NCI-H2171 (cell line): ENCODE data around the gene CLTCL1.
"Not testable (repeated sequence)": the region's sequence is repeated elsewhere in the genome, so short reads cannot be mapped to it uniquely, and the experiment has no call there.

Experiments
- DNase-seq: peaks from one replicate; lab custom pipeline; 2025; lab: John Stamatoyannopoulos, UW

The CLTCL1 gene

DNA sequence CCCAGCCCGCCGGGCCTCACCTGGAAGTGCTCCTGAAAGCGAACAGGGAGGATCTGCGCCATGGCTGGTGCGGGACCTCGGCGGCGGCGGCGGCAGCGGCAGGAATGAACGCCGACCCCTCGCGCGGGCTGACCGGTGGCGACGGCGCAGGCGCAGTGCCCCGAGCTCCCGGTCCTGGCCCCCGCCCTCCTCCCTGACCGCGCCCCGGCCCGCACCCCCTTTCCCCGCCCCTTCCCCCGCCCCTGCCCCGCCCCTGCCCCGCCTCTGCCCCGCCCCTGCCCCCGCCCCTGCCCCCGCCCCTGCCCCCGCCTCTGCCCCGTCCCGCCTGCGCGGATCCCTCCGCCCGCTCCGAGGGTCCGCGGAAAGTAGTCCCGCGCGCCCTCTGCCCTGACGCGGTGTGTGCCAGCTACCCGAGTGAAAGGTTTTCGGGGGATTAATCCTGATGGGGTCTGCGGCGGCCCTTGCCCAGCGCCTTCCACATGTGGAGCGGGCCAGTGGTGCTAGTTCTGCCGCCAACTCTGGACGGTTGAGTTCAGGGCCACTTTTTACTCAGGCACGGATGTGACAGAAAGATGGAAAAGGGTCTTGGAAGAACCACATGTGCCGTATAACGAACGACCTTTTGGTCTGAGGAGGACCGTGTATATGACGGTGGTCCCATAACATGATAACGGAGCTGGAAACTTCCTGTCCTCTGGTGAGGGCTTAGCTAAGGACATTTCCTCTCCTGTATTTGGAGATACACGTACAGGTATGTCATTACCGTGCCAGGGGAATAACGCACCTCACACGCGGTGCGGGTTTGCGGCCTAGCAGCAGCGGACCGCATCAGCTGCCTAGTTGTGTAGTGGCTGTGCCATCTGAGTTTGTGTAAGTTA lies at the start of gene CLTCL1:
TSS of gene CLTCL1 (minus strand) at position 140 of the 878 bp plus-strand sequence. CDS start at position 62, 78 bp downstream.
- peak; percentile 74 for DNase-seq

- no peak for DNase-seq
These were observed 45.6 kb upstream of the CLTCL1 start for GRCh38 chr22:19337137-19337536.

DNA sequence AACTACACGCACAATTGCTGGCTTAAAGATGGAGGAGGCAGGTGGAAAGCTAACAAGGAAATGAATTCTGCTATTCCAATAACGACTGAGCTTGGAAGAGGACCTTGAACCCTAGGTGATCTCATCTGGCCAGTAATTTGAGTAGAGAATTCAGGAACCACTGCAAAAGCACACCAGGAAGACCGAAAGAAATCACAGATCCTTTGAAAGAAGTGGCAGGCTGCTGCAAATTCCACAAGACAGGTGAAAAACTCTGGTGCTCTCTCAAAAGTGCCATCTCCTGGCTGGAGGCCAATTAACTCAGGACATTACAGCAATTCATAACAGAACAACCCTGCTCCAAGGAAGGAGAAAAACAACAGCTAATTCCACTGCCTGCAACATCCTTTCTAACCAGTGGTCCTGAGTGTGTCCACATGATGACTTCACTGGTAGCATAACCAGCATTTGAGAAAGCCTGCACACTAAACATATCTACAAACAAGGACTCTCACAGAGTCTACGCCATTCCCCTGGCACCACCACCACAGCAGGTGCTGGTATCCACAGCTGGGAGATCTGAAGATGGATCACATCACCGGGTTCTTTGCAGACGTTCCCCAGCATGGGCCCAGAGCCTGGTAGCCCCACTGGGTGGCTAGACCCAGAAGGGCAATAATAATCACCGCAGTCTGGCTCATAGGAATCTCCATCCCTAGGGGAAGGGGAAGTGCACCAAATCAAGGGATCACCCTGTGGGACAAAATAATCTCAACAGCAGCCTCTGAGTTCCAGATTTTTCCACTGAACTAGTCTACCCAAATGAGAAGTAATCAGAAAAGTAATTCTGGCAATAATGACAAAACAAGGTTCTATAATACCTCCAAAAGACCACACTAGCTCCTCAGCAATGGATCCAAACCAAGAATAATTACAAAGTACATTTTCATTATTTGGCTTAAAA lies 44.9 kb upstream of the CLTCL1 start:
- no peak for DNase-seq

DNA sequence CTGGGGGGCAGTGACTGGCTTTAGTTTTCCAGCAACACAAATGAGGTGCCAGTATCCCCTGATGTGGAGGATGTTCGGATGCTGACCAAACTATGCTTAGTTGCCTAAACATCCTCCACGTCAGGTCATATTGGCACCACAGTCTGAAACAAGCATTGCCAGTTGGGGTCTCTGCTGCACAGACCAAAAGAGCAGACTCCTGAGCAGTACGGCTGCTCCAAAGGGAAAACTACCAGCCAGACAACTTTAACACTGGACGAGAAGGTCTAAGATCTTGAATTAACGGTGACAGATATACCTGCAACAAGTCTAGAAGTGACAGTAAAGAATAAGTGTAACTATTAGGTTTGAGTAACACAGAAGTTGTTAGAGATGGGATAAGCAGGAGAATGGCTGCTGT lies 40.5 kb upstream of the CLTCL1 start:
- DNase-seq, result no peak

- DNase-seq, result no peak
These were observed 40.0 kb upstream of the CLTCL1 start for GRCh38 chr22:19331474-19331873.

- no peak for DNase-seq
These were observed 39.4 kb upstream of the CLTCL1 start for GRCh38 chr22:19330865-19331418.

DNA sequence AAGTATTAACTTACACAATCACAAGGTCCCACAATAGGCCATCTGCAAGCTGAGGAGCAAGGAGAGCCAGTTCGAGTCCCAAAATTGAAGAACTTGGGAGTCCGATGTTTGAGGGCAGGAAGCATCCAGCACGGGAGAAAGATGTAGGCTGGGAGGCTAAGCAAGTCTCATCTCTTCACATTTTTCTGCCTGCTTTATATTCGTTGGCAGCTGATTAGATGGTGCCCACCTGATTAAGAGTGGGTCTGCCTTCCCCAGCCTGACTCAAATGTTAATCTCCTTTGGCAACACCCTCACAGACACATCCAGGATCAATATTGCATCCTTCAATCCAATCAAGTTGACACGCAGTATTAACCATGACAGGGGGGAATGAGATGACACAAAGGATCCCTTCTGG lies 38.7 kb upstream of the CLTCL1 start:
- DNase-seq, result not testable (repeated sequence)

- no peak for DNase-seq
These were observed 37.9 kb upstream of the CLTCL1 start for GRCh38 chr22:19329454-19329853.

GRCh38 chr22:19325296-19325948 lies 33.9 kb upstream of the CLTCL1 start:
- DNase-seq, result no peak

DNA sequence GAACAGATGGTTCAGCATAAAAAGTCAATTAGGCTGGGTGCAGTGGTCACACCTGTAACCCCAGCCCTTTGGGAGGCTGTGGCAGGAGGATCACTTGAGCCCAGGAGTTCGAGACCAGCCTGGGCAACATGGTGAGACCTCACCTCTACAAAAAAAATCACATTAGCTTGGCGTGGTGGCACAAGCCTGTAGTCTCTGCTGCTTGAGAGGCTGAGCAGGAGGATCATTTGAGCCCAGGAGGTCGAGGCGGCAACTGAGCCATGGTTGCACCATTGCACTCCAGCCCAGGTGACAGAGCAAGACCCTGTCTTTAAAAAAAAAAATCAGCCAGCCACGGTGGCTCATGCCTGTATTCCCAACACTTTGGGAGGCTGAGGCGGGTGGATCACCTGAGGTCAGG lies 31.9 kb upstream of the CLTCL1 start:
- DNase-seq, result not testable (repeated sequence)

- DNase-seq, result no peak
These were observed 30.2 kb upstream of the CLTCL1 start for GRCh38 chr22:19321757-19322156.

- not testable (repeated sequence) for DNase-seq
These were observed 28.6 kb upstream of the CLTCL1 start for GRCh38 chr22:19320136-19320535.

GRCh38 chr22:19319281-19319680 lies 27.8 kb upstream of the CLTCL1 start:
- DNase-seq, result no peak

DNA sequence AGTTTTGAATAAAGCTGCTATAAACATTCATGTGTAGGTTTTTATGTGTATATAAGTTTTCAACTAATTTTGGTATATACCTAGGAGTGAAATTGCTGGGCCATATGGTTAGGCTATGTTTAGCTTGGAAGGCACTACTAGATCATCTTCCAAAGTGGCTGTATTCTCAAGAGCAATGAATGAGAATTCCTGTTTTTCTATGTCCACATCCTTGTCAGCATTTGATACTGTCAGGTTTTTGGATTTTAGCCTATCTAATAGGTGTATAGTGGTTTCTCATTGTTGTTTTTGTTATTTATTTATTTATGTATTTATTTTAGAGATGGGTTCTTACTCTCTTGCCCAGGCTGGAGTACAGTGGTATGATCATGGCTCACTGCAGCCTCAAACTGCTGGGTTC lies 26.3 kb upstream of the CLTCL1 start:
- DNase-seq, result no peak

DNA sequence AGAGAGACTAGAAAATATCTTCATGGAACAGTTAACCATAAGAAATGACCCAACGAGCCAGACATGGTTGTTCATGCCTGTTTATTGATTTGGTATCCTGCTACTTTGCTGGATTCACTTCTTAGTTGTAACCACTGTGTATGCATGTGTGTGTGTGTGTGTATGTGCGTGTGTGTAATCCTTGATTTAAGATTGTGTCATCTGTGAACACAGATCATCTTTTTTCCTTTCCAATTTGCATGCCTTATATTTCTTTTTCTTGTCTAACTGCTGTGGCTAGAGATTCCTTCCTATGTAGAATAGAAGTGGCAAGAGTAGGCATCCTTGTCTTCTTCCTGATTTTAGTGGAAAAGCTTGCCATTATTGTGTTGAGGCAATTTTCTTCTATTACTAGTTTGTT lies 16.4 kb upstream of the CLTCL1 start:
- no peak for DNase-seq

DNA sequence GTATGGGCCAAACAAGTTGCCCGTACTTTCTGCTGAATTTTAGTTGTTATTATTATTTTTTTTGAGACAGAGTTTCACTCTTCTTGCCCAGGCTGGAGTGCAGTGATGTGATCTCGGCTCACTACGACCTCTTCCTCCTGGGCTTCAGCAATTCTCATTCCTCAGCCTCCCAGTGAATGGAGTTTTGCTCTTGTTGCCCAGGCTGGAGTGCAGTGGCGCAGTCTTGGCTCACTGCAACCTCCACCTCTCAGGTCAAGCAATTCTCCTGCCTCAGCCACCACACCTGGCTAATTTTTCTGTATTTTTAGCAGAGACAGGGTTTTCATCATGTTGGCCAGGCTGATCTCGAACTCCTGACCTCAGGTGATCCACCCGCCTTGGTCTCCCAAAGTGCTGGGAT lies 15.0 kb upstream of the CLTCL1 start:
- not testable (repeated sequence) for DNase-seq

- no peak for DNase-seq
These were observed 13.0 kb upstream of the CLTCL1 start for GRCh38 chr22:19304547-19304946.

DNA sequence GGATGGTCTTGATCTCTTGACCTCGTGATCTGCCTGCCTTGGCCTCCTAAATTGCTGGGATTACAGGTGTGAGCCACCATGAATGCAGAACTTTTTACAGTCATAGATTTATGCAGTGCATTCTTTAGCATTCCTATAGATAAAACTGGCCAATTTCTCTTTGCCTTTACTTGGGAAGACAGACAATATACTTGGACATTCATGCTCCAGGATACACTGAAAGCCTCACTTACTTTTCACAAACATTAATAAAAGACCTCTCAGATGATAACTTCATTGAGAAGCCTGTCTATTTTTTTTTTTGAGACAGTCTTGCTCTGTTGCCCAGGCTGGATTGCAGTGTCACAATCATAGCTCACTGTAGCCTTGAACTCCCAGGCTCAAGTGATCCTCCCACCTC lies 12.3 kb upstream of the CLTCL1 start:
- no peak for DNase-seq

GRCh38 chr22:19295733-19296132 lies 4.2 kb upstream of the CLTCL1 start:
- no peak for DNase-seq

DNA sequence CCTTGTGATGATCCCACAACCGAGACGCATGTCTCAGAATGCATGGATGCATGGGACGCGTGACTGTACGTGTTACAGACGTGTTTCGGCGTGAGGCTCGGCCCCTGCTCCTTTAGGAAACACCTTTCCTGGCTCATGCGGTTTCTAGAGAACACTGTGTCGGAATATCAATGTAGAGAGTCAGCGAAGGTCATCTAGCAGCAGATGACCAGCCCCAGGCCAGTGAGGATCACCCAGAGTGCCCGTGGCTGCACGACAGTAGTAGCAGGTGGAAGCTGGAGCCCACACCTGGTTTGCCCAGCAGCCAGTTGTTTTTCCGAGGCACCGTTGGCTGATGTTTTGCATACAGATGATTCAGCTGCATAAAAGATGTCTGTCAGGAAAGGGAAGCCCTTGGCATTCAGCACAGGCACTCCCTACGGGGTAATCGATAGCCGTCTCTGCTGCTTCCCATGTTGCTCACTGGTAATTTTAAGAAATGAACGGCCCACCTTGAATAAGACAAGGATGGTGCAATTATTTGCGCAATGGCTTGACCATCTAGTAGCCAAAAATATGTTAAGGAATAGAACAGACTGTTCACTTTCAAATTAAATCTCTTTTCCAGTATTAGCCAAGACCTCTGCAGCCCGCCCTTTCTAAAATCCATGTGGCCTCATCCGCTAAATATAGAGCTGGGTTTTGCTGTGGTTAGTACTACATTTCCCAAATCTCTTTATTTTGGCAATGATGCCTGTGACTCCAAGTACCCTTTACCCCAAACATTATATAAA lies 1.1 kb upstream of the CLTCL1 start:
- no peak for DNase-seq

DNA sequence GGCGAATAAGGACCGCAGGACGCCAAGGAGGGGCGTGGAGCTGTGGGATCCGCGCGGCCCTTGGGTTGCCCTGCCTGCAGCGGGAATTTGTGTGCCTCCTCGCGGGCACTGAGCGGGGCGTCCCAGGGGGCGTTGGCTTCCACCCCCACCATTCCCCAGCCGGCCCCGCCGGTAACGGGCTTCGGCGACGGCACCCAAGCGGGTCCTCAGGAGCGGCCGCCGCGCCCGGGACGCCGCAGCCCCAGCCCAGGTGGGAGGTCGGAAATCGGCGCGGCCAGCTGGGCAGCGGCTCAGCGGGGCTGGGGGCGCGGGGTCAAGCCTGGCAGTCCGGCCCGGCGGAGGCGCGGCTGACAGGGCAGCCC lies 320 bp downstream of the CLTCL1 start:
- DNase-seq, result peak; percentile 43
